Fibroblast of gingiva (primary cell): ENCODE measurements around the gene CAMSAP2.
"Not testable (repeated sequence)": the region's sequence is repeated elsewhere in the genome, so short reads cannot be mapped to it uniquely, and the experiment has no call there.

Source experiments
- DNase-seq: peaks from one replicate; pipeline ENCODE4 v3.0.0-alpha.2; 2011; ENCODE audit warnings: low read depth

Gene CAMSAP2

GRCh38 chr1:200784576-200784975 is 45.9 kb downstream of the CAMSAP2 start:
- DNase-seq: no peak

GRCh38 chr1:200786788-200787187 is 48.1 kb downstream of the CAMSAP2 start:
- no peak for DNase-seq

DNA sequence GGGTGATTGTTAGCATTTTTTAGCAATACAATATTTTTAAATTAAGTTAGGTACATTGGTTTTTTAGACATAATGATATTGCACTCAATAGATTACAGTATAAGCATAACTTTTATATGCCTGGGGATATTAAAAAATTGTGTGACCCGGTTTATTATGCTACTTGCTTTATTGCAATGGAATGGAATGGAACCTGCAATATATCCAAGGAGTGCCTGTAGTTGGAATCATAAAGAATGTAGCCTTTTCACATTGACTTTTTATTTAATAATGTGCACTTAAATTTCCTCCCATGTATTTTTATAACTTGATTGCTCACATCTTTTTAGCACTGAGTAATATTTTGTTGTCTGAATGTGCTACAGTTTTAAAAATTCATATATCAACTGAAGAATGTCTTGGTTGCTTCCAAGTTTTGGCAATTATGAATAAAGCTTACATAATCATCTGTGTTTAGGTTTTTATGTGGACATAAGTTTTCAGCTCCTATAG is 49.2 kb downstream of the CAMSAP2 start:
- no peak for DNase-seq

GRCh38 chr1:200791012-200791411 is 52.3 kb downstream of the CAMSAP2 start:
- DNase-seq: not testable (repeated sequence)

DNA sequence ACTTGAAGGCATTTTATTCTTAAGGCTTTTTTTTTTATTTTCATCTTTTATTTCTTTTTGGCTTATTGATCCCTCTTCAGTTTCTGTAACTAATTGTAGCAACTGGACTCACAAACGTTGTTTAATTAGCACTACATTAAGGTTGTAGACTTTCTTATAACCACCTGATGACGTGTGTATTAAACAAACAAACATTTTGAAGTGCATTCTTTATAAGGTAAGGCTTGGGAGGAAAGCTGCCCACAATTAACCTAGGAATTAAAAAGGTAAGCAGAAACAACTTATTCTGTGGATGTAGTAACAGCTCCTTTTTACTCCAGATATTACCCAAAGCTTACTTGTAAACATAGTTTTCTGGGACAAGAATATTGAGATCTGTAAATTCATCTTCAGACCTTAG is 55.0 kb downstream of the CAMSAP2 start:
- DNase-seq: no peak

GRCh38 chr1:200794506-200795065 is 55.9 kb downstream of the CAMSAP2 start:
- DNase-seq: no peak

DNA sequence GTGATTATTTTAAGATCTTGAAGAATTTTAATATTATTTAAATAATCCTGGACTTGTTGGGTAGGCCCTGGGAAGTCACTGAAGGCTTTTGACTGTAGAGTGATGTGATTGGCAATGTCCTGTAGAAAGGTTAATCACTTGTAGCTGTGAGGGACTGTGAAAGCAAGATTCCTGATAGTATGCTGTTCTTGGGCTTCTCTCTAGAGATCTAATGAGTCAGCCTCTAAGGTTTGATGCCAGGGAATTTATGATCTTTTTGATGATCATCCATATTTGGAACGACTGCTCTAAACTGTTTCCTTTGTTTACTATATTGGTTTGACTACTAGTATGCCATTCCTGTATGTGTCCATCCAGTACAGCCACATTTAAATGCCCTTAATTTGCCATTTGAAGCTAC is 56.5 kb downstream of the CAMSAP2 start:
- peak; percentile 52 for DNase-seq

GRCh38 chr1:200802042-200802441 is 63.3 kb downstream of the CAMSAP2 start:
- DNase-seq: no peak

DNA sequence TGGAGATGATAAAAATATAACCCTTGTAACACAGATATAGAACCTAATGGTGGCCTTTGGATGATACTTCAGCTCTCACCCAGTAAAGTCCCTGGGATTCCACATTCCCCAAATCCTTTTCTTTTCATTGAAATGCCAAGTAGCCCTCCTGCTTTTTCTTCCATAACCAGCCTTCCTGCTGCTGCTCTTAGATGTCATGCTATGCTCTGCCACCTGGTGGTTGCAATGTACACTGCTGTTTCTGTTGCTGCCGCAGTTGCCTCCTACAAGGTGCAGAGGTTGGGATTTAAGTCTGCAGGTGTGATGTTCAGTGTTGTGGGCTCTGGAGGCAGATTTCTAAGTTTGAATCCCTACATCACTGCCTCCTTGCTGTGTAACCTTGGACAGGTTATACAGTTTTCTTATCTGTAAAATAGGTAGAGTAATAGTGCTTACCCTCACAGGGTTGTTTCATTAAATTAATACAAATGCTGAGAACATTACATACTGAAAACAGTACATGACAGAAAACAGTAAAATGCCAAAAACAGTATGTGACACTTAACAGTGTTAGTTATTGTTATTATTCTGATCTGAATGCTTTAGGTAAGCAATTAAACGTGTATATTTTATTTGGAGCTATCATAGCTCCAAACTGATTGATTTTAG is 64.3 kb downstream of the CAMSAP2 start:
- peak; percentile 72 for DNase-seq

DNA sequence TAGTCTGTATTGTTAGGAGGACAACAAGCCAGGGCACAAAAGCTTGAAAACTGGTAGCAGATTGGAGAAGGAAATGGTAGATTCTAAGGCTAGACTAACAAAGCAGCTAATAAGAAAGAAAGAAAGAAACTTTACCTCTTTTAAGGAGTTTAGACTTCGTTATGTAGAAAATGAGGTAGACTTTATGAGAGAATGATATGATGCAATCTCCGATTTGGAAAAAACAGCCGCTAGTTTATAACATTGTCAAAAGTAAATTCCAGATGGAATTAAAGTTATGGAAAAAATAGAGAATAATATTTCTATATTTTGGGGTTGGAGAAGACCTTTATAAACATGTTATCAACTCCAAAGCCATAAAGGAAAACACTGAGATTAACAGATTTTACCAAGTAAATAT is 67.0 kb downstream of the CAMSAP2 start:
- DNase-seq: no peak

DNA sequence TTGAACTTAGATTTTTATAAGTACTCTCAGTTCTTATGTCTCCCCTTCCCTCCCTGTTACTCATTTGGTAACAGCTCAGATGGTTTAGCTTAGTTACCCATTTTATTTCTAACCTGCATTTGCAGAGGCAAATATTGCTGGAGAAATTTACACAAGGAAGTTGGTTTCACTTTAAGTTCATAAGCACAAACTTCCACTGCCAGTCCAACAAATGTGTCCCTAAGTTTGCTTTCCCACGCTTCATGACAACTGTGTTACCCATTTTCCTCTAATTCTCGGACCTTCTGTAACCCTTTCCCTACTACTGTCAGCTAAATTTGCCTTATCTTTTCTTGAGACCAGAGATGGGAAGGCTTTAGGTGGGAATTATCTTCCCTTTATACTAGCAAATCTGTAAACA is 70.2 kb downstream of the CAMSAP2 start:
- DNase-seq: no peak

DNA sequence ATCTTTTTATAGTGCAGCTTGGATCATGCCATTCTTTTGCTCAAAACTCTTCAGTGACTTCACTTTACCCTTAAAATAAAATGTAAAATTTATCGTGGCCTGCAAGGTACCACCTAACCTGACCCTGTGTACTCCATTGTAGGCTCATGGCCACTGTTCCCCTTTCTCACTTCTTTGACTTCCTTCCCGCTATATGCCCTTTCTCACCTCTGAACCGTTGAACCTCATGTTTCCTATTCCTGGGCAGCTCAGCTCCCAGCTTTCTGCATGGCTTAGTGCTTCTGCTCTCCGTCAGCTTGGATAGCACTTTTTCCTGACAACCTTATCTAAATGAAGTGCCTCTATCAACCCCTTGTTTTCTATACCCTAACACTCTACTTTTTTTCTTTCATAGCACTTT is 73.0 kb downstream of the CAMSAP2 start:
- DNase-seq: no peak

- not testable (repeated sequence) for DNase-seq
These were observed 78.0 kb downstream of the CAMSAP2 start for GRCh38 chr1:200816624-200817224.

DNA sequence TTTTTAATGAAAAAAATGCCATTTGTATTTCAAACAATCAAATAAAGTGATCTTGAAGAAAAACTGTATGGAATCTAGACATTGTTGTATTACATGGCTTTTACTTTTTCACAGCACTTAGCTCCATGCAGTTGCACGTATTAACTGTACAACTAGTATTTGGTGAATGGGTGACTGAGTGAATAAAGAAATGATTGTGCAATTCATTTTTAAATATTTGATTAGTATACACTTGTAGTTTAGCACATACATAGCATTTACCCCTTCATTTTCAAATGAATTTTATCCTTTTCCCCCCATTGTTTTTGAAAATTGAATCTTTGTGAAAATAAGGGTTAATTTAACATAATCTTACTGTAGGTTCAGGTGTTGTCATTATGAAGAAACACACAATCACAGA is 79.6 kb downstream of the CAMSAP2 start:
- no peak for DNase-seq

- no peak for DNase-seq
These were observed 81.0 kb downstream of the CAMSAP2 start for GRCh38 chr1:200819726-200820125.

GRCh38 chr1:200831091-200831490 is 92.4 kb downstream of the CAMSAP2 start:
- DNase-seq: no peak

DNA sequence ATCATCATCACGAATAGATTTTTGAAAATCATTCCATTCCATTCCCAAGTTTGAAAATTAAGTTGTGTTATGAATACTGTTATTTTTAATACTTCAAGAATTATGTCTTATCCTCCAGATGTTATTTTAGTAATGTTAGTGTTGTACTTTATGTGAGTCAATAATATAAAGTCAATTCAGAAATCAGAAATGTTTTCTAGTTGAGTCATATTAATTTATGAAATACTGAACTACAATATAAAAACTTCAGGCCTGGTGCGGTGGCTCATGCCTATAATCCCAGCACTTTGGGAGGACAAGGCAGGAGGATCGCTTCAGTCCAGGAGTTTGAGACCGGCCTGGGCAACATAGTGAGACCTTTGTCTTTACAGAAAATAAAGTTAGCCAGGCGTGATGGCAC is 95.7 kb downstream of the CAMSAP2 start:
- no peak for DNase-seq

DNA sequence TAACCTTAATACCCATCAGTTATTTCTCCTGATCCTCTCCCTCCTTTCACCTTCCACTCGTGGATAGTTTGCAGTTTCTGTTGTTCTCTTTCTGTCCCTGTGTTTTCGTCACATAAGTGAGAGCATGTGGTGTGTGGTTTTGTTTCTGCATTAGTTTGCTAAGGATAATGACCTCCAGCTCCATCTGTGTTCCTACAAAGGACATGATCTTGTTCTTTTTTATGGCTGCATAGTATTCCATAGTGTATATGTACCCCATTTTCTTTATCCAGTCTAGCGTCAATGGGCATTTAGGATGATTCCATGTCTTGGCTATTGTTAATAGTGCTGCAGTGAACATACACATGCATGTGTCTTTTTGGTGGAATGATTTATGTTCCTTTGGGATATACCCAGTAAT is 97.5 kb downstream of the CAMSAP2 start:
- DNase-seq: no peak

DNA sequence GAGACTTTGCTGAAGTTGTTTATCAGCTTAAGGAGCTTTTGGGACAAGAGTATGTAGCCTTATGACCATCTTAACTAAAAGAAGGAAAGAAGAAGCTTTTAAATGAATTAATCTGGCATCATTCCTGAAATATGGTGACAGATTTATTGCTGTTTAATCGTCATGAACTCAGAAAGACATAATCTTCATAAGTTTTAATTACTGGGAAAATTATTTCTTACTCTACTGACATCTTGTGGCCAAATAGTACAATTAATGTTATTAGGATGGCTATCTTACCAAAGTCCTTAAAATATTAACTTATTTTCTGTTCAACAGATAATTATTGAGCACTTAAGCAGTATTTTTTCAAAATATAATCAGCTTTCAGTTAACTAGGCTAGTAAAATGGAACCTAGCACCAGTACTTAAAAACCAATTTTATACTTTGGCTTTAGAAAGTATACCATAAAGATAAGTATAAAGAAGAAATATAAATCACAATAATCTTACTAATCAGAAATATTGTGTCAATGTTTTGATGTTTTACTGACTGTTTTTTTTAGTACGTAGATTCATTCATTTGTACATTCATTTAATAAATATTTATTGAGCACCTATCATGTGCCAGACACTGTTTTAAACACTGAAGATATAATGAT is 99.4 kb downstream of the CAMSAP2 start:
- peak; percentile 9 for DNase-seq

GRCh38 chr1:200838676-200839445 is 100.2 kb downstream of the CAMSAP2 start:
- peak; percentile 61 for DNase-seq

DNA sequence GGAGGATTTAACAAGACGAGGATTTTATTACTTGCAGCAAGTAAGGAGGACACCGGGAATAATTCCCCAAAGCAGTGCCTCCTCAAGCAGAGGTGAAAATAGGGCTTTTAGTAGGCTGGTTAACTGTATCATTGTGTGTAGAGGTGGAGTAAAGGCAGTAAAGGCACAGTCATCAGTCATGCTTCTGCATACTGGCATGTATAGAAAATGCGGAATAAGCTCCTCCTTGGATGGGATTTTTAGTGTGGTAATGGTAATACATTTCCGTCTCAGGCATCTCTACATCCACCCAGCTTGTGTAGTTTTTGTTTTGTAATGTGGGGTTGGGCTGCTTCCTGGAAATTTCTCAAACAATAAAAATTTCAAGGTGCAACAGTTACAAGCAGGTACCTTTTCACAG is 106.7 kb downstream of the CAMSAP2 start:
- DNase-seq: no peak

DNA sequence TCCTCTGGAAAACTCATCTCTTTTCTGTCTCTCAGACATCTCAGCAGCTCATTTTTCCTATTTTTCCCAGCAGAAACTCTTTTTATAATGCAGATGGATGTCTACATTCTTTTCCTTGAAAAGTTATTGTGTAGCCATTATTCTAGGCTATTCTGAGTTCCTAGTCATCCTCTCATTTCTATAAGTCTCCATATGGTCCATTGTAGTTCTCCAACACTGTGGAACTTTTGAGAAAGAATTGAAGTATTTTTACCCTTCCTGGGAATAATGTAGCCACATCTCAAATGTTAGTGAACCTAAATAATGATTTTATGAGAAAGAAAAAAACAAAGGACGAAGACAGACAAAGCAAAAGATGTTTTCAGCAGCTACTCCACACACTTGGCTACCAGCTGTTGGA is 107.7 kb downstream of the CAMSAP2 start:
- no peak for DNase-seq
